ENCODE results near the gene BTBD16.

DNA sequence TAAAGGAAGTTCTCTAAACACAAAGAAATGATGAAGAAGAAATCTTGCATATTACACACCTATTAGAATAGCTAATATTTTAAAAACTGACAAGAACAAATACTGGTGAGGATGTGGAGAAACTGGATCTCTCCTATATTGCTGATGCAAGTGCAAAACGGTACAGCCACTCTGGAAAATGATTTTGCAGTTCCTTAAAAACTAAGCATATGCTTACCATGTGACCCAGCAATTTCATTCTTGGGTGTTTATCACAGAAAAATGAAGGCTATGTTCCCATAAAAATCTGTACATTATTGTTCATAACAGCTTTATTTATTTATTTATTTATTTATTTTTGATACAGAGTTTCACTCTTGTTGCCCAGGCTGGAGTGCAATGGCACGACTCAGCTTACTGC lies 88.5 kb downstream of the BTBD16 start:
- TF ChIP-seq CTCF (IDR thresholded peaks at IDR 0.05; ENCODE audit: extremely low read depth in 1 of 2, insufficient read depth in 1 of 2, low read depth in 1 of 2, low read length in 2 of 2) (no peak), POLR2A (IDR thresholded peaks at IDR 0.05; ENCODE audit: low read depth, low read length) (no peak), EZH2 (IDR thresholded peaks at IDR 0.05; ENCODE audit: borderline replicate concordance, low read depth, low read length, severe bottlenecking) (no peak), POLR2AphosphoS5 (IDR thresholded peaks at IDR 0.05; ENCODE audit: insufficient read depth, low read depth, low read length) (no peak), JUN (IDR thresholded peaks at IDR 0.05; ENCODE audit: borderline replicate concordance, insufficient read depth, insufficient read length, low read depth) (no peak), MYC (IDR thresholded peaks at IDR 0.05; ENCODE audit: low read depth, low read length) (no peak), FOS (IDR thresholded peaks at IDR 0.05; ENCODE audit: borderline replicate concordance, insufficient read depth, low read length) (no peak)
- TF ChIP-seq, protein P1, sequence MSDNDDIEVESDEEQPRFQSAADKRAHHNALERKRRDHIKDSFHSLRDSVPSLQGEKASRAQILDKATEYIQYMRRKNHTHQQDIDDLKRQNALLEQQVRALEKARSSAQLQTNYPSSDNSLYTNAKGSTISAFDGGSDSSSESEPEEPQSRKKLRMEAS (IDR thresholded peaks at IDR 0.05; ENCODE audit: insufficient read depth, insufficient read length), result no peak
